ENCODE measurements around the gene BCO2.

GRCh38 chr11:112265659-112266409 lies 90.5 kb downstream of the BCO2 start:
- TF ChIP-seq TCF7L2 (IDR thresholded peaks at IDR 0.05; ENCODE audit: borderline replicate concordance, low read depth, low read length) = no peak
- TF ChIP-seq ZNF248 (tag by site-specific recombination; IDR thresholded peaks at IDR 0.05) = no peak
- TF ChIP-seq ZNF274 (IDR thresholded peaks at IDR 0.05; ENCODE audit: low read length) = no peak
- no peak for TF ChIP-seq ZNF274 (tag by site-specific recombination; IDR thresholded peaks at IDR 0.05; ENCODE audit: borderline replicate concordance)
- TF ChIP-seq OSR2 (tag by site-specific recombination; IDR thresholded peaks at IDR 0.05) = no peak
